Astrocyte of the cerebellum (primary cell): ENCODE results near the gene COL11A1.

ENCODE experiments used
- DNase-seq: peaks from one replicate; pipeline ENCODE4 v3.0.0-alpha.2; 2011; ENCODE audit warnings: low read depth
- H3K4me3 ChIP-seq: 2 replicates; pipeline ENCODE4 v1.5.1; 2011; ENCODE audit warnings: mild to moderate bottlenecking, low read depth, low read length, moderate library complexity
- CTCF ChIP-seq: IDR thresholded peaks from 2 replicates; pipeline ENCODE4 v1.5.1; 2012; ENCODE audit warnings: low read length, low read depth, moderate library complexity, mild to moderate bottlenecking; ENCODE audit errors: missing control alignments
- in situ Hi-C: cut with HindIII; loops from 2 replicates; pipeline ENCODE4 v1.10.0; 2017; ENCODE audit warnings: low sequenced_read_pairs

The COL11A1 gene

DNA sequence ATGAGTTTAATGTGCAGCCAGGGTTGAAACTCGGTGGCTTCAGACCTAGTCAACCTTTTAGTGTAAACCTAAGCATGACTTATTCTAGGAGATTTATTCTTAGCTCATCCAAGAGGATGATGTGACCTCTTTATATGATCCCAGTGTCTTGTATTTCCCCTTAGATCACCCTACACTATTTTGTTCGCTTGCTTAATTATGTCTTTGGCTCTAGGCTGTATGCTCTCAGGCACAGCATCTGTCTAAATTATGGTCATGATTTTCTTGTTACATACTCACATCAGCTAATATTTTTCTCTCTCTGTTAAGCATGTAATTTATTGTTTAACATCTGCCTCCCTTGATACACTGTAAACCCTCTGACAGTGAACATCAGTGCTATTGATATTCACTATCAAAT, 19.1 kb downstream of the COL11A1 start:
- DNase-seq = no peak
- no peak overlapping the region for H3K4me3 ChIP-seq
- in situ Hi-C loops = no loop called here
- TF ChIP-seq CTCF = no peak

GRCh38 chr1:103087256-103087655, 21.1 kb downstream of the COL11A1 start:
- TF ChIP-seq CTCF = no peak
- H3K4me3 ChIP-seq = no peak overlapping the region
- no peak for DNase-seq
- in situ Hi-C loops = no loop called here

DNA sequence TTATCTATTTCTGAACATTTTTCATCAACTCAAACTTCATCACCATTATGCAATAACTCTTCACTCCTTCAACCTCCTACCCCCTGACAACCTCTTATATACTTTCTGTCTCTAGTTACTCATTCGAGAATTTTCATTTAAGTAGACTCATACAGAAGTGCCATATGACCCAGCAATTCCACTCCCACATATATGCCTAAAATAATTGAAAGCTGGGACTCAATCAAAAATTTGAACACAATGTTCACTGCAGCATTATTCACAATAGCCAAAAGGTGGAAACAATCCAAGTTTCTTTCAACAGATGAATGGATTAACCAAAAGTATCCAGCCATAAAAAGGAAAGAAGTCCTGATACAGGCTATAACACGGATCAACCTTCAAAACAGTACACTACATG, 24.1 kb downstream of the COL11A1 start:
- no peak overlapping the region for H3K4me3 ChIP-seq
- no peak for DNase-seq
- no peak for TF ChIP-seq CTCF
- in situ Hi-C loops = no loop called here

DNA sequence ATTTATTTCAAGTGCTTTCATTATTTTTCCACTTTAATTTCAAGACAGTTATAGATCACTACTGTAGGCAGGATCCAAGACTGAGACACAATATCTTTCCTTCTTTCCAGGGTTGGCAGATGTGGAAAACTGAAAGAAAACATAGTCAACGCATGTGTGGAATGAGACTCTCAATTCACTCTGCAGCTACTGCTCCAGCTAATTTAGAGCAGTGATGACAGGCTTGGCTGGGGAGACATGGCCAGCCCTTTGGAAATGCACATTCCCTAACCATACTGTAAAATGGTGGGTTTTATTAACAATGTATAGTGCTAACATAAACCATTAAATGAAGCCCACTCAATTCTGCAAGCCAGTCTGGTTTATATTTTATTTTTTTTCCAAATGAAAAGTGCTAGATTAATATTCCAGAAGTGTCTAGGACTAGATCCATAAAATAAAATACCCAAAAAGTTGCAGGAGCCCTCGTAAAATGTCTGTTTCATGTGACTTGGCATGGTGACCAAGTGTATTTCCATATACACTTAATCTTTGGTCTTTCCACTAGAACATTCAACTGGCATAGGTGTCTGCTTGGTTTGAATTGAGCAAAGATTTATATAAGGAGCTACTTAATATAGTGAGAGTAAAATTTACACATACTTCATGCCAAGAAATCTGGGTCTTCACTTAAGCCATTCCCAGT, 32.9 kb downstream of the COL11A1 start:
- no peak overlapping the region for H3K4me3 ChIP-seq
- in situ Hi-C loops = no loop called here
- no peak for TF ChIP-seq CTCF
- no peak for DNase-seq

- no peak overlapping the region for H3K4me3 ChIP-seq
- in situ Hi-C loops = no loop called here
- DNase-seq = no peak
- TF ChIP-seq CTCF = no peak
These were observed 34.1 kb downstream of the COL11A1 start for GRCh38 chr1:103074224-103074623.

DNA sequence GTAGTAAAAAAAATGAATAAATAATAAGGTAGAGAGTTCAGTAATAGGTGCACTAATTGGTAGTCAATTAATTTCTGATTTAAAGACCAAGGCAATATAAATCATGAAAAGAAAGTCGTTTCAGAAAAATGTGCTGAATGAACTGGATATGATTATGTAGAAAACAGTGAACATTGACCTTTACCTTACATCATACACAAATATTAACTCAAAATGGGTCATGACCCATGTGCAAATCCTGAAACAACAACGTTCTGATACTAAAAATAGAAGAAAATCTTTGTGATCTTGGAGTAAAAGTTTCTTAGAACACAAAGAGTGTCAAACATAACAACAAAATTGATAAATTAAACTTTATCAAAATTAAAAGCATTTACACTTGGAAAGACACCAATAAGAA, 39.1 kb downstream of the COL11A1 start:
- DNase-seq = no peak
- TF ChIP-seq CTCF = no peak
- H3K4me3 ChIP-seq = no peak overlapping the region
- in situ Hi-C loops = no loop called here
